Retinal pigment epithelial cell (primary cell): ENCODE measurements around the gene RUNX2.

Experiments used
- DNase-seq: peaks from one replicate; pipeline ENCODE4 v3.0.0-alpha.2; 2010; ENCODE audit warnings: low read depth
- H3K4me3 ChIP-seq: 2 replicates; pipeline ENCODE4 v1.5.1; 2011; ENCODE audit warnings: mild to moderate bottlenecking, low read length, control low read depth, moderate library complexity
- TF ChIP-seq, protein P1 (sequence below): conservative IDR thresholded peaks from 2 replicates; pipeline ENCODE4 v1.5.1; 2011; ENCODE audit warnings: low read depth, low read length, control low read depth, inconsistent platforms

RUNX2 gene

GRCh38 chr6:45477278-45477677, 149.1 kb downstream of the RUNX2 start:
- DNase-seq = no peak
- TF ChIP-seq, protein P1, sequence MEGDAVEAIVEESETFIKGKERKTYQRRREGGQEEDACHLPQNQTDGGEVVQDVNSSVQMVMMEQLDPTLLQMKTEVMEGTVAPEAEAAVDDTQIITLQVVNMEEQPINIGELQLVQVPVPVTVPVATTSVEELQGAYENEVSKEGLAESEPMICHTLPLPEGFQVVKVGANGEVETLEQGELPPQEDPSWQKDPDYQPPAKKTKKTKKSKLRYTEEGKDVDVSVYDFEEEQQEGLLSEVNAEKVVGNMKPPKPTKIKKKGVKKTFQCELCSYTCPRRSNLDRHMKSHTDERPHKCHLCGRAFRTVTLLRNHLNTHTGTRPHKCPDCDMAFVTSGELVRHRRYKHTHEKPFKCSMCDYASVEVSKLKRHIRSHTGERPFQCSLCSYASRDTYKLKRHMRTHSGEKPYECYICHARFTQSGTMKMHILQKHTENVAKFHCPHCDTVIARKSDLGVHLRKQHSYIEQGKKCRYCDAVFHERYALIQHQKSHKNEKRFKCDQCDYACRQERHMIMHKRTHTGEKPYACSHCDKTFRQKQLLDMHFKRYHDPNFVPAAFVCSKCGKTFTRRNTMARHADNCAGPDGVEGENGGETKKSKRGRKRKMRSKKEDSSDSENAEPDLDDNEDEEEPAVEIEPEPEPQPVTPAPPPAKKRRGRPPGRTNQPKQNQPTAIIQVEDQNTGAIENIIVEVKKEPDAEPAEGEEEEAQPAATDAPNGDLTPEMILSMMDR = no peak
- no peak overlapping the region for H3K4me3 ChIP-seq

- H3K4me3 ChIP-seq = no peak overlapping the region
Observed at GRCh38 chr6:45477790-45478189, 149.7 kb downstream of the RUNX2 start.

GRCh38 chr6:45478240-45478639, 150.1 kb downstream of the RUNX2 start:
- no peak for DNase-seq
- TF ChIP-seq, protein P1 = no peak
- H3K4me3 ChIP-seq = no peak overlapping the region

More at GRCh38 chr6:45477790-45478189, 149.7 kb downstream of the RUNX2 start:
- TF ChIP-seq, protein P1 = no peak
- DNase-seq = no peak

- H3K4me3 ChIP-seq = no peak overlapping the region
- TF ChIP-seq, protein P1 = no peak
- DNase-seq = peak; percentile 78
Observed at GRCh38 chr6:45479834-45480751, 152.0 kb downstream of the RUNX2 start.

GRCh38 chr6:45480752-45481415, 152.8 kb downstream of the RUNX2 start:
- H3K4me3 ChIP-seq = no peak overlapping the region
- TF ChIP-seq, protein P1 = no peak
- DNase-seq = no peak

DNA sequence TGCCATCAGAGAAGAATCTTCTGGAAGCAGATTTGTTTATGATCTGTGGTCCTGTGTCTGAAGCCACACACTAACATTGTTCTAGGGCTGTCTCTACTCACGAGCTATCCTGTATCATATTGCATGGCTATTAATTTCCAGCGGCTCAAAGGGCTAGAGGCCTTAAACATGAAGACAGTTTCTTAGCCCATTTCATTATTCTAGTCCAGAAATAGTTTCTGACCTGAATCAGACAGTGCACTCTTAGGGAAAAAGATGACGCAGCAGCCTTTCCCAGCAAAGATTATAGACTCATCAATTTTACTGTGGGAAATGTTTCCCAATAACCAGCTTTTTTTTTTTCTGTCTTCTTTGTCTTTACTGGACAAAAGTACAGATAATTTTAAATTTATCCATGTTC, 154.9 kb downstream of the RUNX2 start:
- no peak for DNase-seq
- no peak overlapping the region for H3K4me3 ChIP-seq
- TF ChIP-seq, protein P1 = no peak
